HCT116 (cell line): Measurements from ENCODE around the gene TSPAN31. TPM values are rescaled to one million over a fixed set of nuclear protein-coding genes. Genes with fewer than 3 reads are reported as not detected.

ENCODE experiments used
- ATAC-seq: fragments of 200-7000 bp; cut with Tn5 transposase; 2 replicates; pipeline ENCODE4 v1.9.1; 2020; ENCODE audit warnings: mild to moderate bottlenecking, moderate library complexity
- BruUV-seq: library from RNA; stranded (reverse); fragments of 400-500 nt; replicated peaks from 2 replicates; lab custom pipeline; 2021; lab: Mats Ljungman, UMichigan
- CTCF ChIA-PET: fragments of 300-600 bp; sonication (Branson Sonifier 250); formaldehyde crosslinking; loops from one replicate; lab custom pipeline; 2021; ENCODE audit warnings: antibody characterized with exemption; lab: Charles Lee
- POLR2A ChIA-PET: fragments of 300-600, 350-600 bp; sonication (Branson Sonifier 250); formaldehyde crosslinking; loops from one replicate; lab custom pipeline; 2021; ENCODE audit warnings: antibody characterized with exemption; lab: Charles Lee
- RAD21 ChIA-PET, 2 experiments: fragments of 300-600 bp; sonication (Branson Sonifier 250); formaldehyde crosslinking; loops; one replicate each; lab custom pipeline; 2023; ENCODE audit warnings: low total read pairs in 2 of 2; ENCODE audit not compliant: uncharacterized antibody in 2 of 2, unreplicated experiment in 2 of 2, low non-redundant PET in 1 of 2; lab: Charles Lee
- DNase-seq: peaks from one replicate; pipeline ENCODE4 v3.0.0-alpha.2; 2010; ENCODE audit warnings: low read depth, low spot score
- H2AFZ ChIP-seq: fragments of 200-600 bp; shearing (Covaris generic), sonication (generic); 2 replicates; pipeline ENCODE4 v1.6.1; 2017; ENCODE audit warnings: low read depth, mixed run types, mixed read lengths, antibody characterized with exemption, low read length; ENCODE audit not compliant: poor library complexity, severe bottlenecking
- H3K27ac ChIP-seq: 2 replicates; pipeline ENCODE4 v1.5.1; 2012; ENCODE audit warnings: low read depth, low read length
- H3K27me3 ChIP-seq: fragments of 200-600 bp; sonication (generic); 2 replicates; pipeline ENCODE4 v1.6.1; 2016; ENCODE audit warnings: mixed run types, low read length, mixed read lengths; ENCODE audit not compliant: insufficient read depth
- H3K36me3 ChIP-seq, 2 experiments: fragments of 200-500 bp in 1 of 2; fragments of 200-600 bp in 1 of 2; sonication (Bioruptor generic) in 1 of 2; sonication (generic) in 1 of 2; 2 replicates each; pipeline versions ENCODE4 v1.5.1 to v1.6.1; 2014 to 2016; ENCODE audit warnings: low read length in 2 of 2, inconsistent platforms in 1 of 2, mixed read lengths in 1 of 2, mixed run types in 1 of 2; ENCODE audit not compliant: insufficient read depth in 2 of 2, control insufficient read depth in 1 of 2
- H3K4me1 ChIP-seq, 2 experiments: fragments of 200-600 bp in 1 of 2; sonication (generic) in 1 of 2; 2 replicates each; pipeline versions ENCODE4 v1.5.1 to v1.6.1; 2012 to 2017; ENCODE audit warnings: low read length in 2 of 2, inconsistent platforms in 1 of 2, mild to moderate bottlenecking in 1 of 2, mixed read lengths in 1 of 2, mixed run types in 1 of 2, moderate library complexity in 1 of 2; ENCODE audit not compliant: insufficient read depth in 2 of 2, control insufficient read depth in 1 of 2
- H3K4me2 ChIP-seq: fragments of 200-600 bp; sonication (generic); 2 replicates; pipeline ENCODE4 v1.6.1; 2017; ENCODE audit warnings: mixed run types, low read length, mixed read lengths
- H3K4me3 ChIP-seq, 2 experiments: fragments of 200-600 bp in 1 of 2; sonication (generic) in 1 of 2; replicated peaks in 1 of 2; 2 replicates each; pipeline ENCODE4 v1.5.1; 2011 to 2016; ENCODE audit warnings: low read length in 2 of 2, control low read depth in 1 of 2, low read depth in 1 of 2, mild to moderate bottlenecking in 1 of 2, mixed read lengths in 1 of 2, mixed run types in 1 of 2
- H3K79me2 ChIP-seq: fragments of 200-600 bp; sonication (generic); 2 replicates; pipeline ENCODE4 v1.6.1; 2017; ENCODE audit warnings: mild to moderate bottlenecking, mixed run types, low read length, moderate library complexity, mixed read lengths; ENCODE audit not compliant: insufficient read depth
- H3K9ac ChIP-seq: fragments of 200-600 bp; sonication (generic); 2 replicates; pipeline ENCODE4 v1.6.1; 2016; ENCODE audit warnings: low read length, mixed read lengths
- H3K9me2 ChIP-seq: fragments of 200-600 bp; sonication (generic), shearing (Covaris generic); 2 replicates; pipeline ENCODE4 v1.6.1; 2017; ENCODE audit warnings: mixed run types, mild to moderate bottlenecking, moderate library complexity; ENCODE audit not compliant: insufficient read depth
- H3K9me3 ChIP-seq, 2 experiments: fragments of 200-500 bp in 1 of 2; fragments of 200-600 bp in 1 of 2; sonication (Bioruptor generic) in 1 of 2; sonication (generic) in 1 of 2; 2 replicates each; pipeline ENCODE4 v1.6.1; 2014 to 2017; ENCODE audit warnings: low read length in 2 of 2, mixed read lengths in 2 of 2, inconsistent platforms in 1 of 2, low read depth in 1 of 2, mild to moderate bottlenecking in 1 of 2, mixed run types in 1 of 2, moderate library complexity in 1 of 2; ENCODE audit not compliant: control insufficient read depth in 1 of 2, insufficient read depth in 1 of 2
- H4K20me1 ChIP-seq: fragments of 200-600 bp; sonication (generic), shearing (Covaris generic); 2 replicates; pipeline ENCODE4 v1.6.1; 2017; ENCODE audit warnings: mixed run types, mild to moderate bottlenecking, moderate library complexity; ENCODE audit not compliant: insufficient read depth
- CEBPB ChIP-seq: IDR thresholded peaks from 2 replicates; pipeline ENCODE4 v1.6.1; 2012; ENCODE audit warnings: low read depth
- CTCF ChIP-seq, 3 experiments: fragments of 200-600 bp in 1 of 3; sonication (generic) in 1 of 3; IDR thresholded peaks in 2 of 3; conservative IDR thresholded peaks in 1 of 3; 2 replicates each; pipeline ENCODE4 v1.5.1; 2012 to 2017; ENCODE audit warnings: low read depth in 2 of 3, low read length in 2 of 3, antibody characterized with exemption in 1 of 3, borderline replicate concordance in 1 of 3, control low read depth in 1 of 3, mild to moderate bottlenecking in 1 of 3, mixed read lengths in 1 of 3, mixed run types in 1 of 3, moderate library complexity in 1 of 3; ENCODE audit not compliant: insufficient read depth in 1 of 3
- EGR1 ChIP-seq: IDR thresholded peaks from 2 replicates; pipeline ENCODE4 v1.6.1; 2012; ENCODE audit warnings: low read depth
- ELF1 ChIP-seq: IDR thresholded peaks from 2 replicates; pipeline ENCODE4 v1.6.1; 2012; ENCODE audit warnings: low read depth, borderline replicate concordance
- EZH2 ChIP-seq: fragments of 200-600 bp; sonication (generic); IDR thresholded peaks from 2 replicates; pipeline ENCODE4 v1.6.1; 2017; ENCODE audit warnings: antibody characterized with exemption, mixed run types
- FOSL1 ChIP-seq: IDR thresholded peaks from 2 replicates; pipeline ENCODE4 v1.6.1; 2012; ENCODE audit warnings: low read depth
- REST ChIP-seq: IDR thresholded peaks from 2 replicates; pipeline ENCODE4 v1.6.1; 2012; ENCODE audit warnings: low read depth
- SP1 ChIP-seq: IDR thresholded peaks from 2 replicates; pipeline ENCODE4 v1.6.1; 2012; ENCODE audit warnings: low read depth
- YY1 ChIP-seq: IDR thresholded peaks from 2 replicates; pipeline ENCODE4 v1.6.1; 2011; ENCODE audit warnings: low read length, low read depth, moderate library complexity, mild to moderate bottlenecking; ENCODE audit not compliant: insufficient replicate concordance; ENCODE audit errors: extremely low read depth
- intact Hi-C: fragments of 100-400 bp; cut with micrococcal nuclease; formaldehyde crosslinking; loops from 2 replicates; pipeline ENCODE4 v1.10.0; 2022
- total RNA-seq: library from RNA; stranded (reverse); gene quantifications from one replicate; pipeline ENCODE4 v1.2.1, GENCODE V29; 2021; ENCODE audit not compliant: unreplicated experiment

TSPAN31 gene
- total RNA-seq, 1 experiment from 2014 or later: 14.9 TPM

GRCh38 chr12:57707250-57707649 lies 37.6 kb upstream of the TSPAN31 start:
- Histone ChIP-seq H3K36me3 (peaks cover 0 to 3% of the 10 kb centered on the region in 2 experiments; a peak in 2 of 4 replicates), H3K4me3 (no peak overlapping the region), H3K9ac (no peak overlapping the region), H3K27me3 (no peaks in the 10 kb centered on the region), H3K4me1 (no peaks in the 10 kb centered on the region), H3K4me2 (no peak overlapping the region), H3K27ac (no peak overlapping the region), H3K9me2 (no peaks in the 10 kb centered on the region), H2AFZ (no peak overlapping the region), H4K20me1 (no peaks in the 10 kb centered on the region; the same call in 1 of the 2 replicates), H3K79me2 (no peaks in the 10 kb centered on the region), H3K9me3 (no peaks in the 10 kb centered on the region; a peak in 1 of 4 replicates)
- RAD21 ChIA-PET: no interaction called here
- intact Hi-C loops: no loop called here
- ATAC-seq: no peak
- no peak for DNase-seq
- TF ChIP-seq SP1 (no peak), YY1 (no peak), EZH2 (no peak), ELF1 (no peak), CTCF (IDR thresholded peaks at IDR 0.05 in 2 of 3, conservative IDR thresholded peaks at IDR 0.05 in 1 of 3; ENCODE audit: borderline replicate concordance in 1 of 3, insufficient read depth in 1 of 3, low read depth in 2 of 3, low read length in 2 of 3) (no peak), EGR1 (no peak), REST (no peak), FOSL1 (no peak), CEBPB (no peak)
- CTCF ChIA-PET: no interaction called here
- BruUV-seq: no TSS peak
- POLR2A ChIA-PET: no interaction called here
